ENCODE data around the gene ATP6V0B.

GRCh38 chr1:43934986-43935324, 39.8 kb upstream of the ATP6V0B start:
- TF ChIP-seq EP300 (IDR thresholded peaks at IDR 0.05; ENCODE audit: borderline replicate concordance in 1 of 2, low read depth in 2 of 2, low read length in 2 of 2) (no peak), EGR1 (IDR thresholded peaks at IDR 0.05; ENCODE audit: borderline replicate concordance, low read depth, low read length) (no peak), RFX5 (IDR thresholded peaks at IDR 0.05; ENCODE audit: borderline replicate concordance, low read depth, low read length) (no peak), POLR2A (IDR thresholded peaks at IDR 0.05; ENCODE audit: control extremely low read depth in 1 of 2, low read depth in 2 of 2, low read length in 2 of 2) (no peak), CHD2 (IDR thresholded peaks at IDR 0.05; ENCODE audit: low read length) (no peak), CEBPB (IDR thresholded peaks at IDR 0.05; ENCODE audit: low read depth, low read length) (no peak), SIRT6 (IDR thresholded peaks at IDR 0.05; ENCODE audit: low read length) (no peak)
- TF ChIP-seq, protein P1, sequence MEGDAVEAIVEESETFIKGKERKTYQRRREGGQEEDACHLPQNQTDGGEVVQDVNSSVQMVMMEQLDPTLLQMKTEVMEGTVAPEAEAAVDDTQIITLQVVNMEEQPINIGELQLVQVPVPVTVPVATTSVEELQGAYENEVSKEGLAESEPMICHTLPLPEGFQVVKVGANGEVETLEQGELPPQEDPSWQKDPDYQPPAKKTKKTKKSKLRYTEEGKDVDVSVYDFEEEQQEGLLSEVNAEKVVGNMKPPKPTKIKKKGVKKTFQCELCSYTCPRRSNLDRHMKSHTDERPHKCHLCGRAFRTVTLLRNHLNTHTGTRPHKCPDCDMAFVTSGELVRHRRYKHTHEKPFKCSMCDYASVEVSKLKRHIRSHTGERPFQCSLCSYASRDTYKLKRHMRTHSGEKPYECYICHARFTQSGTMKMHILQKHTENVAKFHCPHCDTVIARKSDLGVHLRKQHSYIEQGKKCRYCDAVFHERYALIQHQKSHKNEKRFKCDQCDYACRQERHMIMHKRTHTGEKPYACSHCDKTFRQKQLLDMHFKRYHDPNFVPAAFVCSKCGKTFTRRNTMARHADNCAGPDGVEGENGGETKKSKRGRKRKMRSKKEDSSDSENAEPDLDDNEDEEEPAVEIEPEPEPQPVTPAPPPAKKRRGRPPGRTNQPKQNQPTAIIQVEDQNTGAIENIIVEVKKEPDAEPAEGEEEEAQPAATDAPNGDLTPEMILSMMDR (IDR thresholded peaks at IDR 0.05; ENCODE audit: control extremely low read depth in 1 of 3, insufficient read depth in 1 of 3, low read depth in 1 of 3, low read length in 3 of 3): no peak
- TF ChIP-seq, protein P2, sequence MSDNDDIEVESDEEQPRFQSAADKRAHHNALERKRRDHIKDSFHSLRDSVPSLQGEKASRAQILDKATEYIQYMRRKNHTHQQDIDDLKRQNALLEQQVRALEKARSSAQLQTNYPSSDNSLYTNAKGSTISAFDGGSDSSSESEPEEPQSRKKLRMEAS (IDR thresholded peaks at IDR 0.05): no peak
